HEK293 (cell line): ENCODE results near the gene NUP85.

Experiments used
- CTCF ChIA-PET: fragments of 350-600 bp; formaldehyde crosslinking; extraction: SDS; loops from one replicate; lab custom pipeline; 2021; ENCODE audit warnings: antibody characterized with exemption; lab: Yijun Ruan, JAX
- POLR2A ChIA-PET: fragments of 300-600 bp; formaldehyde crosslinking; extraction: SDS; loops from one replicate; lab custom pipeline; 2020; ENCODE audit warnings: antibody characterized with exemption, inconsistent platforms; lab: Yijun Ruan, JAX
- H3K27ac ChIP-seq: fragments of 200-500 bp; sonication (Bioruptor generic); 2 replicates; pipeline ENCODE4 v1.5.1; 2014; ENCODE audit warnings: low read depth, low read length, control low read depth, inconsistent platforms; ENCODE audit errors: extremely low read depth
- H3K36me3 ChIP-seq, 2 experiments: fragments of 200-500 bp in 1 of 2; sonication (Bioruptor generic) in 1 of 2; 1 replicate in 1 of 2; 2 replicates in 1 of 2; pipeline ENCODE4 v1.5.1; 2014 to 2017; ENCODE audit warnings: inconsistent platforms in 2 of 2, low read length in 2 of 2; ENCODE audit not compliant: control insufficient read depth in 2 of 2, insufficient read depth in 1 of 2
- H3K4me1 ChIP-seq: fragments of 200-500 bp; sonication (Bioruptor generic); 2 replicates; pipeline ENCODE4 v1.5.1; 2014; ENCODE audit warnings: mild to moderate bottlenecking, low read length, inconsistent platforms; ENCODE audit not compliant: control insufficient read depth, insufficient read depth
- H3K4me3 ChIP-seq: 2 replicates; pipeline ENCODE4 v1.5.1; 2011; ENCODE audit warnings: low read depth, mild to moderate bottlenecking, control low read depth, low read length, moderate library complexity
- H3K9me3 ChIP-seq: fragments of 200-500 bp; sonication (Bioruptor generic); 2 replicates; pipeline ENCODE4 v1.5.1; 2014; ENCODE audit warnings: low read depth, low read length, inconsistent platforms; ENCODE audit not compliant: control insufficient read depth, insufficient read depth
- GFI1B ChIP-seq: fragments of 450-650 bp; formaldehyde crosslinking; IDR thresholded peaks from 2 replicates; pipeline ENCODE4 v1.5.1; 2016; ENCODE audit warnings: missing biosample characterization, missing genetic modification characterization
- GLI4 ChIP-seq: fragments of 450-650 bp; formaldehyde crosslinking; IDR thresholded peaks from 2 replicates; pipeline ENCODE4 v1.5.1; 2016; ENCODE audit warnings: missing biosample characterization, missing genetic modification characterization
- KLF17 ChIP-seq: fragments of 450-650 bp; formaldehyde crosslinking; IDR thresholded peaks from 2 replicates; pipeline ENCODE4 v1.5.1; 2016; ENCODE audit warnings: missing biosample characterization, missing genetic modification characterization
- MEIS1 ChIP-seq: sonication (generic); formaldehyde crosslinking; IDR thresholded peaks from 2 replicates; pipeline ENCODE4 v1.8.1; 2022; ENCODE audit warnings: missing genetic modification reagents, mild to moderate bottlenecking, borderline replicate concordance
- MZF1 ChIP-seq: fragments of 450-650 bp; formaldehyde crosslinking; IDR thresholded peaks from 2 replicates; pipeline ENCODE4 v1.5.1; 2017; ENCODE audit warnings: missing biosample characterization, missing genetic modification characterization, borderline replicate concordance
- PRDM1 ChIP-seq: fragments of 450-650 bp; formaldehyde crosslinking; IDR thresholded peaks from 2 replicates; pipeline ENCODE4; 2016; ENCODE audit warnings: missing biosample characterization, missing genetic modification characterization
- PRDM2 ChIP-seq: fragments of 450-650 bp; formaldehyde crosslinking; IDR thresholded peaks from 2 replicates; pipeline ENCODE4 v1.5.1; 2016; ENCODE audit warnings: missing biosample characterization, missing genetic modification characterization, borderline replicate concordance
- REPIN1 ChIP-seq: fragments of 450-650 bp; formaldehyde crosslinking; IDR thresholded peaks from 2 replicates; pipeline ENCODE4 v1.5.1; 2017; ENCODE audit warnings: missing biosample characterization, missing genetic modification characterization, low read depth
- REST ChIP-seq: fragments of 450-650 bp; formaldehyde crosslinking; IDR thresholded peaks from 2 replicates; pipeline ENCODE4 v1.5.1; 2016; ENCODE audit warnings: missing biosample characterization, missing genetic modification characterization
- SALL2 ChIP-seq: fragments of 450-650 bp; formaldehyde crosslinking; IDR thresholded peaks from 2 replicates; pipeline ENCODE4 v1.5.0; 2017; ENCODE audit warnings: missing biosample characterization, mild to moderate bottlenecking, missing genetic modification characterization, borderline replicate concordance
- SP3 ChIP-seq: fragments of 450-650 bp; formaldehyde crosslinking; IDR thresholded peaks from 2 replicates; pipeline ENCODE4 v1.5.1; 2016; ENCODE audit warnings: missing biosample characterization, missing genetic modification characterization
- ZBTB17 ChIP-seq: fragments of 450-650 bp; formaldehyde crosslinking; IDR thresholded peaks from 2 replicates; pipeline ENCODE4 v1.5.1; 2016; ENCODE audit warnings: missing biosample characterization, missing genetic modification characterization
- ZBTB21 ChIP-seq: fragments of 450-650 bp; formaldehyde crosslinking; IDR thresholded peaks from 2 replicates; pipeline ENCODE4 v1.5.1; 2017; ENCODE audit warnings: missing biosample characterization, missing genetic modification characterization
- ZEB2 ChIP-seq: fragments of 450-650 bp; formaldehyde crosslinking; IDR thresholded peaks from 2 replicates; pipeline ENCODE4 v1.5.1; 2016; ENCODE audit warnings: missing biosample characterization, missing genetic modification characterization
- ZFP41 ChIP-seq: fragments of 450-650 bp; formaldehyde crosslinking; IDR thresholded peaks from 2 replicates; pipeline ENCODE4 v1.5.1; 2016; ENCODE audit warnings: missing biosample characterization, missing genetic modification characterization, borderline replicate concordance
- ZNF16 ChIP-seq: fragments of 450-650 bp; formaldehyde crosslinking; IDR thresholded peaks from 2 replicates; pipeline ENCODE4 v1.5.1; 2016; ENCODE audit warnings: low read depth, missing biosample characterization, missing genetic modification characterization
- ZNF324 ChIP-seq: fragments of 450-650 bp; formaldehyde crosslinking; IDR thresholded peaks from 2 replicates; pipeline ENCODE4 v1.5.1; 2016; ENCODE audit warnings: missing biosample characterization, missing genetic modification characterization
- ZNF362 ChIP-seq: fragments of 450-650 bp; formaldehyde crosslinking; IDR thresholded peaks from 2 replicates; pipeline ENCODE4 v1.5.1; 2016; ENCODE audit warnings: missing biosample characterization, missing genetic modification characterization
- ZNF473 ChIP-seq: fragments of 450-650 bp; formaldehyde crosslinking; IDR thresholded peaks from 2 replicates; pipeline ENCODE4 v1.5.1; 2017; ENCODE audit warnings: missing biosample characterization, missing genetic modification characterization
- ZNF514 ChIP-seq: fragments of 450-650 bp; formaldehyde crosslinking; IDR thresholded peaks from 2 replicates; pipeline ENCODE4 v1.5.1; 2016; ENCODE audit warnings: missing biosample characterization, missing genetic modification characterization
- ZNF571 ChIP-seq: fragments of 450-650 bp; formaldehyde crosslinking; IDR thresholded peaks from 2 replicates; pipeline ENCODE4 v1.5.0; 2017; ENCODE audit warnings: missing biosample characterization, missing genetic modification characterization
- ZNF600 ChIP-seq: fragments of 450-650 bp; formaldehyde crosslinking; IDR thresholded peaks from 2 replicates; pipeline ENCODE4 v1.5.1; 2016; ENCODE audit warnings: missing biosample characterization, missing genetic modification characterization
- ZNF621 ChIP-seq: fragments of 450-650 bp; formaldehyde crosslinking; IDR thresholded peaks from 2 replicates; pipeline ENCODE4 v1.5.1; 2017; ENCODE audit warnings: missing biosample characterization, missing genetic modification characterization
- ZNF660 ChIP-seq: fragments of 450-650 bp; IDR thresholded peaks from 2 replicates; pipeline ENCODE4 v1.5.1; 2018; ENCODE audit warnings: missing biosample characterization, mild to moderate bottlenecking, missing genetic modification characterization
- ZSCAN18 ChIP-seq: fragments of 450-650 bp; formaldehyde crosslinking; IDR thresholded peaks from 2 replicates; pipeline ENCODE4 v1.5.1; 2016; ENCODE audit warnings: missing biosample characterization, missing genetic modification characterization

Gene NUP85

GRCh38 chr17:75191584-75191983 is 13.9 kb upstream of the NUP85 start:
- no peaks in the 10 kb centered on the region for H3K9me3 ChIP-seq
- H3K4me1 ChIP-seq: no peaks in the 10 kb centered on the region
- no peaks in the 10 kb centered on the region for H3K36me3 ChIP-seq
- POLR2A ChIA-PET: interaction anchor here (0.7 to 1.4 kb wide), 3 partner anchors 9 to 39 kb away, joined by 3 to 7 read pairs (median 6); partner anchors contain the start of genes JPT1 and SUMO2
- CTCF ChIA-PET: interaction anchor here (0.6 to 2.7 kb wide), 5 partner anchors 9 to 131 kb away, joined by 3 to 25 read pairs (median 6); no protein-coding TSS in a partner anchor
- H3K27ac ChIP-seq: no peak overlapping the region
- no peak overlapping the region for H3K4me3 ChIP-seq
- TF ChIP-seq ZBTB17 (tag by site-specific recombination) (peak; percentile 88), PRDM1 (tag by site-specific recombination) (peak; percentile 35; the same call in 1 of the 2 replicates), REST (tag by site-specific recombination) (no peak), MZF1 (tag by site-specific recombination) (no peak), MEIS1 (CRISPR knock-in tag) (no peak), SALL2 (tag by site-specific recombination) (no peak), ZBTB21 (tag by site-specific recombination) (peak; percentile 42; the same call in 1 of the 2 replicates), ZNF362 (tag by site-specific recombination) (peak; percentile 59; the same call in 1 of the 2 replicates), ZNF571 (tag by site-specific recombination) (no peak), PRDM2 (tag by site-specific recombination) (no peak), ZNF621 (no peak), ZSCAN18 (no peak), SP3 (tag by site-specific recombination) (0 out of 2 replicates have a peak, but pooled peaks have one; percentile 13), ZNF473 (tag by site-specific recombination) (no peak), ZFP41 (tag by site-specific recombination) (no peak), GLI4 (tag by site-specific recombination) (no peak), ZNF660 (tag by site-specific recombination) (no peak), ZNF514 (tag by site-specific recombination) (no peak), ZNF324 (tag by site-specific recombination) (no peak), ZNF600 (tag by site-specific recombination) (no peak), KLF17 (tag by site-specific recombination) (no peak), ZEB2 (tag by site-specific recombination) (no peak), ZNF16 (no peak), GFI1B (no peak), REPIN1 (tag by site-specific recombination) (no peak)
